Right renal pelvis (tissue), 4 donors: ENCODE results near the gene PCDHB1. TPM values are rescaled to one million over a fixed set of nuclear protein-coding genes. Genes with fewer than 3 reads are reported as not detected.
A peak's percentile ranks its signal among the peaks of the same experiment; 100 is the strongest.

ENCODE experiments used
- DNase-seq, 4 donors: peaks; one replicate each; pipeline ENCODE4 v3.0.0-alpha.2; 2013; ENCODE audit warnings: low read depth in 4 of 4, low spot score in 3 of 4, missing footprints in 1 of 4
- polyA plus RNA-seq, 4 donors: library from polyadenylated mRNA; unstranded; fragments of 120-200 nt; gene quantifications; one replicate each; pipeline ENCODE4 v1.2.1, GENCODE V29; 2013; ENCODE audit not compliant: insufficient read length in 4 of 4

Gene PCDHB1
- under 1 TPM; 0.05 to 0.13 (median 0.08) TPM for polyA plus RNA-seq

DNA sequence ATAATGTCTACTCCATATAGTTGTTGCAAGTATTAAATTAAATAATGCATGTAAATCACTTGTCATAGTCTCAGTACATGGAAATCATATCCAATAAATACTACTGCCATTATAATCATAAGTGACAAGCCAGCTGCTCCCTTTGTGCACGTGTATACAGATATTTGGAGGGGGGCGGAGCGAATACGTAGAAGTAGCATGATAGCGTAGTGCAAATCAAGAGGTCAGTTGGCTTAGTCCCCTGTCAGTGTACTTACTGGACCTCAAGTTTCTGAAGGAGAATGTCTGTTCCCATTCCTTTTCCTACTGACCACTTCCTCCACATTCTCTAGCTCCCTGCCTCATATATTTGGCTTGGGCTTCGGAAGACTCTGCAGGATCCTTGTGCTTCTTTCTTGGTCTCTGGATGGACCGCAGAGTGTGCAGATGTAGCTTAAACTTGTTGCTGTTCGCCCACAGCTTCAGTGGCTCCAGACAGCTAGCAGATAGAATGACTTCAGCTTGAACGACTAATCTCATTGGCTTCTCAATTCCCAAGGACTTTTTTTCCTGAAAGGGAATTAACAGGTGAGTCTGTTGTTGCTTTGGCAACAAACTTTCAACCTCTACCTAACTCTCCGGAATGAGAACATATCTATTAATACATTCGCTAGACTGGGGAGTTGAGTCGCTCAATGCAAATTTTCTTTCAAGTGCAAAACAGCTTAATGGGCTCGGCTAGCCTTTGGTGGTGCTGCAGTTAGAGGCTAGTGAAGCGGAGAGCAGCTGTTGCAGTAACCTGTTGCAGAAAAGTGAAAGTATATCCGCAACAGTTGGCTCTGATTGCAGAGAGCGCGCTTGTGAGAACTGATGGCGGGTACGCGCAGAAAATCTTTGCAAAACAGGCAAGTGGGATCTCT is at the start of gene PCDHB1:
Gene PCDHB1 (plus strand): TSS at position 753 of the 899 bp plus-strand sequence. CDS start 97 bp downstream, at position 850.
- DNase-seq: peak in 1 of 4 donors; percentile 2

- no peak for DNase-seq
These were observed 49.7 kb upstream of the PCDHB1 start for GRCh38 chr5:141001446-141001843.

- no peak for DNase-seq
These were observed 49.1 kb upstream of the PCDHB1 start for GRCh38 chr5:141001844-141002604.

GRCh38 chr5:141002605-141002965 is 48.6 kb upstream of the PCDHB1 start:
- no peak for DNase-seq

- no peak for DNase-seq
These were observed 48.1 kb upstream of the PCDHB1 start for GRCh38 chr5:141003031-141003430.

GRCh38 chr5:141003791-141004611 is 47.2 kb upstream of the PCDHB1 start:
- DNase-seq: no peak

DNA sequence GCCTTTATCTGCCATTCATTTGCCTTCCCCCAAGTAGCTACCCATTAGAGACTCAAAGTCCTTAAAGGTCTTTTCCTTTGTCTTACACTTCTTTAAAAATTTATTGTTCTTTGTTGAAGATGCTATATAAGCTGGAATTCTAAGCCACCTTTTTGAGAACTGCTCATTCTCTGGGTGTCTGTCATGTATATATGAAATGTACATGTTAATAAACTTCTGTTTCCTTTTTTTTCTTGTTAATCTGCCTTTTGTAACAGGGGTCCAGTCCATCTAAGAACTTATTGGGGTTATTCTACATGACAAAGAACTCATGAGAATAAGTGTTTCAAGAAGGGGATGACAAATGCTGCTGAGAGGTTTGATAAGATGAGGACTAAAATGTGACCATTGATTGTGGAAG is 43.4 kb upstream of the PCDHB1 start:
- no peak for DNase-seq

- DNase-seq: no peak
These were observed 41.0 kb upstream of the PCDHB1 start for GRCh38 chr5:141010047-141010793.

DNA sequence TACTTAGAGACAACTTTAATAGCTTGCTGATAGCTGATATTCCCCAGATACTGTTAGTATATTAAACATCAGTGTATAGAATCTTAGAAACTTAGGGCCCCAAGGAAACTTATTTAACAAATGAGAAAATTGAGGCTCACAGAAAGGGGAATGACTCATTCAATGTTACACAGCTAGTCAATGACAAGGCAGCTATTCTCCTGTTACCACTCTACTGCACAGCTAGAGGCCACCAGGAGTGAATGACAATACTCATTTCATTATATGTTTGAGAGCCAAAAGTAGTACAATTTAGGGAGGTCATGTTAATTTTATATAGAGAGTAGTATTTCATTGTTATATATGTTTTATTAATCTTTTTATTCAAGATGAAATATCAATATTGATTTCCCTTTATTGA is 33.2 kb upstream of the PCDHB1 start:
- DNase-seq: no peak

- DNase-seq: no peak
These were observed 28.8 kb upstream of the PCDHB1 start for GRCh38 chr5:141022384-141022783.

DNA sequence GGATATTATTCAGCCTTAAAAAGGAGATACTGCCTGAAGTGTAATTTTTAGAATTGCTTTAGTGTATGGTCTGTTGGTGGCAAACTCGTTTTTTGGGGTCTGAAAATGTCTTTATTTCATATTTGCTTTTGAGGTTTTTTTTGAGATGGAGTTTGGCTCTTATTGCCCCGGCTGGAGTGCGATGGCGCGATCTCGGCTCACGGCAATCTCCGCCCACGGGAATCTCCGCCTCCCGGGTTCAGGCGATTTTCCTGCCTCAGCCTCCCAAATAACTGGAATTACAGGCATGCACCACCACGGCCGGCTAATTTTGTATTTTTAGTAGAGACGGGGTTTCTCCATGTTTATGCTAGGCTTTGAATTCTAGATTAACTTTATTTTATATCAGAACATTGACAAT is 20.2 kb upstream of the PCDHB1 start:
- DNase-seq: no peak

DNA sequence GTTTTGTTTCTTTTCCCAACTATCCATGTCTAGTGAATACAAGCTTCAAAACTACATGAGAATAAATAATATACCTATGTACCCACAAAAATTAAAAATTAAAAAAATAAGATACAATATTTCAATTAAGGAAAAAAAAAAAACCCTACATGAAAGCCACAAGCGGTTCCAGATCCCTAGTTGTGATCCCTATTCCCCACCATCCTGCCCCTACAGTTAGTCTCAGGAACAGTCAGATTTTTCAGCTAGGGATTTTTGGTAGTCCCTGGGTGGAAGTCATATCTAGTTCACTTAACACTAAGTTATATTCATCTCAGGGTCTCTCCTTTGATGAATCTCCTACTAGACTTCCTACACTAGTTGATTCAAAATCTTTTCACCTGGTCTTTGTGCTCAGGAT is 18.5 kb upstream of the PCDHB1 start:
- no peak for DNase-seq

DNA sequence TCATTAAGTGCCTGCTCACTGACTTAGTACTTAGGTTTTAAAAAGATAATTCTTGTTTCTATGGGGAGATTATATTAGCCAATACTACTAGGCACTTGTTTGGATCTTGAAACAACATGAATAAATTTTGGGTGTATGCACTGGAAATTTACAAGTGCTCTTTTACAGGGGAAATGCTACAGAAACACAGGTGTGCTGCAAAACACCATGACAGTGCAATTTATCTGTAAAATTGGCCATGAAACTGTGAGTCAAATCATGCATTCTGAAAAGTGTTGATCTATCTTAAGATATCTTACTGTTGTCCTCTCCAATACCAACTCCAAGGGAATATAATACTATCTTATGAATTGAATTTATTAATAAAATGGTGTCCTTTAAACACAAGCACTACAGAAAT is 12.1 kb upstream of the PCDHB1 start:
- DNase-seq: no peak

GRCh38 chr5:141039517-141039916 is 11.7 kb upstream of the PCDHB1 start:
- DNase-seq: no peak

DNA sequence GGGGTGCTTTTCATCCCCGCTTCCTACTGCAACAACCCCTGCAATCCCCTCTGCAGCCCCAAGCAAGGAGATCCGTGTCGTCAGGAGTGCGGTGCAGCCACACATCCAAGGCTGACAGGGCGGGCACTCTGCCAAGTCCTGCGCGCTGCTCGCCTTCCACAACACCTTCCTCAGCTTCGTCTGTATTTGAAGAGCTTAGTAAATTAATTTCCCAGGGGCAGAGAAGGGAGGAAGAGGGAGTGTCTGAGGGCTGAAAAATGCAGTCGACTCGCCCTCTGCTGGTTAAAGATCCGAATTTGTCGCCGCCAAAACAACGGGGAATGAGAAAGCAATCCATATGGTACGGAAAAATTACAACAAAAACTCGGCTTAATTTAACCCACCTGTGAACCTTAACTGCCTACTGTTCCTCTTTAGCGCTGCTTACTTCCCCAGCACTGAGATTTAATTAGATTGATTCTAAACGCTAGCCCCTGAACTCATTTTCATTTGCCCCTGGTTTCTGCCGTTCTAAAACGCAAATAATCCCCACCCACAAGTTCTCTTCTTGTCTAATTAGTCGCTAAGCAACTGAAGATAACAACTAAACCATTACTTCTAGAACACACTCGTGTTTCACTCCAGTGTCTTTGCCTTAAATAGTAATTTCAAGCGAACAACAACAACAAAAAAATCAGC is 10.9 kb upstream of the PCDHB1 start:
- peak in 1 of 4 donors; percentile 3 for DNase-seq

GRCh38 chr5:141040771-141041426 is 10.3 kb upstream of the PCDHB1 start:
- DNase-seq: peak; percentile 66 to 77 (median 72)

GRCh38 chr5:141041427-141041785 is 9.8 kb upstream of the PCDHB1 start:
- no peak for DNase-seq

GRCh38 chr5:141042555-141042954 is 8.6 kb upstream of the PCDHB1 start:
- DNase-seq: no peak

DNA sequence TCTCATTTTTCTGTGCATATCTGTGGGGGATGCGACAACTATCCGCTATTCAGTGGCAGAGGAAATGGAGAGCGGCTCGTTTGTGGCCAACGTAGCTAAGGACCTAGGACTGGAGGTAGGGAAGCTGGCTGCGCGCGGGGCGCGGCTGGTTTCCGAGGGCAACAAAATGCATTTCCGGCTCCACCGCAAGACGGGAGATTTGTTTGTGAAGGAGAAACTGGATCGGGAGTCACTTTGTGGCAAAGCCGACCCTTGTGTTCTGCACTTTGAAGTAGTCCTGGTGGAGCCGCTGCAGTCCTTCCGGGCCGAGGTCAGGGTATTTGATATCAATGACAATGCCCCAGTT is 320 bp downstream of the PCDHB1 start:
- peak in 1 of 4 donors; percentile 4 for DNase-seq
